HEK293 (cell line): Measurements from ENCODE around the gene ASXL1.
A peak's percentile ranks its signal among the peaks of the same experiment; 100 is the strongest.

Experiments used
- GLI4 ChIP-seq: fragments of 450-650 bp; formaldehyde crosslinking; IDR thresholded peaks from 2 replicates; pipeline ENCODE4 v1.5.1; 2016; ENCODE audit warnings: missing biosample characterization, missing genetic modification characterization
- INSM2 ChIP-seq: fragments of 450-650 bp; formaldehyde crosslinking; IDR thresholded peaks from 2 replicates; pipeline ENCODE4 v1.5.1; 2016; ENCODE audit warnings: missing biosample characterization, missing genetic modification characterization
- KLF1 ChIP-seq: fragments of 450-650 bp; formaldehyde crosslinking; IDR thresholded peaks from 2 replicates; pipeline ENCODE4 v1.5.1; 2016; ENCODE audit warnings: missing biosample characterization, missing genetic modification characterization
- KLF17 ChIP-seq: fragments of 450-650 bp; formaldehyde crosslinking; IDR thresholded peaks from 2 replicates; pipeline ENCODE4 v1.5.1; 2016; ENCODE audit warnings: missing biosample characterization, missing genetic modification characterization
- PRDM2 ChIP-seq: fragments of 450-650 bp; formaldehyde crosslinking; IDR thresholded peaks from 2 replicates; pipeline ENCODE4 v1.5.1; 2016; ENCODE audit warnings: missing biosample characterization, missing genetic modification characterization, borderline replicate concordance
- SALL2 ChIP-seq: fragments of 450-650 bp; formaldehyde crosslinking; IDR thresholded peaks from 2 replicates; pipeline ENCODE4 v1.5.0; 2017; ENCODE audit warnings: missing biosample characterization, mild to moderate bottlenecking, missing genetic modification characterization, borderline replicate concordance
- WT1 ChIP-seq: fragments of 450-650 bp; formaldehyde crosslinking; IDR thresholded peaks from 2 replicates; pipeline ENCODE4 v1.5.1; 2016; ENCODE audit warnings: missing biosample characterization, missing genetic modification characterization
- ZIC2 ChIP-seq: fragments of 450-650 bp; formaldehyde crosslinking; IDR thresholded peaks from 2 replicates; pipeline ENCODE4 v1.5.1; 2016; ENCODE audit warnings: missing biosample characterization, missing genetic modification characterization
- ZNF155 ChIP-seq: fragments of 450-650 bp; formaldehyde crosslinking; IDR thresholded peaks from 2 replicates; pipeline ENCODE4 v1.5.1; 2016; ENCODE audit warnings: missing biosample characterization, missing genetic modification characterization
- ZNF354C ChIP-seq: fragments of 450-650 bp; formaldehyde crosslinking; IDR thresholded peaks from 2 replicates; pipeline ENCODE4 v1.5.1; 2016; ENCODE audit warnings: missing biosample characterization, missing genetic modification characterization, low read depth, borderline replicate concordance
- ZNF37A ChIP-seq: fragments of 450-650 bp; IDR thresholded peaks from 2 replicates; pipeline ENCODE4 v1.5.1; 2018; ENCODE audit warnings: missing biosample characterization, missing genetic modification characterization
- ZNF518A ChIP-seq: fragments of 450-650 bp; formaldehyde crosslinking; conservative IDR thresholded peaks from 2 replicates; pipeline ENCODE4 v1.5.1; 2016; ENCODE audit warnings: low read depth, missing biosample characterization, missing genetic modification characterization
- ZNF544 ChIP-seq: fragments of 450-650 bp; formaldehyde crosslinking; IDR thresholded peaks from 2 replicates; pipeline ENCODE4 v1.5.0; 2017; ENCODE audit warnings: missing biosample characterization, missing genetic modification characterization
- ZNF626 ChIP-seq: fragments of 450-650 bp; sonication (Bioruptor Pico); formaldehyde crosslinking; IDR thresholded peaks from 2 replicates; pipeline ENCODE4 v1.5.1; 2018; ENCODE audit warnings: missing biosample characterization, missing genetic modification characterization, inconsistent platforms
- ZNF629 ChIP-seq: fragments of 450-650 bp; formaldehyde crosslinking; IDR thresholded peaks from 2 replicates; pipeline ENCODE4 v1.5.1; 2017; ENCODE audit warnings: missing biosample characterization, missing genetic modification characterization
- ZNF639 ChIP-seq: fragments of 450-650 bp; formaldehyde crosslinking; IDR thresholded peaks from 2 replicates; pipeline ENCODE4 v1.5.1; 2016; ENCODE audit warnings: missing biosample characterization, missing genetic modification characterization
- ZNF670 ChIP-seq: fragments of 450-650 bp; formaldehyde crosslinking; IDR thresholded peaks from 2 replicates; pipeline ENCODE4 v1.5.1; 2016; ENCODE audit warnings: missing biosample characterization, missing genetic modification characterization, low read depth
- ZNF843 ChIP-seq: fragments of 450-650 bp; formaldehyde crosslinking; IDR thresholded peaks from 2 replicates; pipeline ENCODE4 v1.5.1; 2016; ENCODE audit warnings: missing biosample characterization, missing genetic modification characterization
- ZSCAN16 ChIP-seq: fragments of 450-650 bp; formaldehyde crosslinking; IDR thresholded peaks from 2 replicates; pipeline ENCODE4 v1.5.1; 2016; ENCODE audit warnings: missing biosample characterization, missing genetic modification characterization
- ZSCAN5A ChIP-seq: fragments of 450-650 bp; formaldehyde crosslinking; IDR thresholded peaks from 2 replicates; pipeline ENCODE4 v1.5.1; 2016; ENCODE audit warnings: missing biosample characterization, missing genetic modification characterization

ASXL1 gene

GRCh38 chr20:32456869-32457478 lies 98.8 kb downstream of the ASXL1 start (continued):
- TF ChIP-seq INSM2 (tag by site-specific recombination): peak; percentile 27; the same call in 1 of the 2 replicates
- no peak for TF ChIP-seq ZNF155 (tag by site-specific recombination)
- TF ChIP-seq ZNF626 (tag by site-specific recombination): no peak
- no peak for TF ChIP-seq ZNF518A (tag by site-specific recombination)
- TF ChIP-seq ZNF670 (tag by site-specific recombination): no peak
- TF ChIP-seq ZNF354C (tag by site-specific recombination): no peak
- TF ChIP-seq ZIC2: no peak
- TF ChIP-seq PRDM2: no peak
- no peak for TF ChIP-seq WT1
- no peak for TF ChIP-seq ZNF843 (tag by site-specific recombination)
- TF ChIP-seq GLI4 (tag by site-specific recombination): no peak
- TF ChIP-seq ZSCAN5A (tag by site-specific recombination): no peak
- no peak for TF ChIP-seq ZNF544 (tag by site-specific recombination)
- no peak for TF ChIP-seq KLF1 (tag by site-specific recombination)
- TF ChIP-seq ZNF629 (tag by site-specific recombination): no peak
- no peak for TF ChIP-seq ZSCAN16 (tag by site-specific recombination)
- TF ChIP-seq ZNF37A (tag by site-specific recombination): no peak
- no peak for TF ChIP-seq SALL2 (tag by site-specific recombination)
- TF ChIP-seq KLF17 (tag by site-specific recombination): no peak
- TF ChIP-seq ZNF639: no peak
